Hematopoietic multipotent progenitor cell treated with erythropoietin and hydrocortisone succinate and interleukin-3 and kit ligand, for 4 days (in vitro differentiated cells): ENCODE results near the gene ZNF775.

Experiments used
- DNase-seq: peaks from one replicate; pipeline ENCODE4 v3.0.0-alpha.2; 2015

ZNF775 gene

GRCh38 chr7:150402671-150403321 is 23.7 kb downstream of the ZNF775 start:
- no peak for DNase-seq

- DNase-seq: peak; percentile 18
These were observed 24.4 kb downstream of the ZNF775 start for GRCh38 chr7:150403376-150404171.

DNA sequence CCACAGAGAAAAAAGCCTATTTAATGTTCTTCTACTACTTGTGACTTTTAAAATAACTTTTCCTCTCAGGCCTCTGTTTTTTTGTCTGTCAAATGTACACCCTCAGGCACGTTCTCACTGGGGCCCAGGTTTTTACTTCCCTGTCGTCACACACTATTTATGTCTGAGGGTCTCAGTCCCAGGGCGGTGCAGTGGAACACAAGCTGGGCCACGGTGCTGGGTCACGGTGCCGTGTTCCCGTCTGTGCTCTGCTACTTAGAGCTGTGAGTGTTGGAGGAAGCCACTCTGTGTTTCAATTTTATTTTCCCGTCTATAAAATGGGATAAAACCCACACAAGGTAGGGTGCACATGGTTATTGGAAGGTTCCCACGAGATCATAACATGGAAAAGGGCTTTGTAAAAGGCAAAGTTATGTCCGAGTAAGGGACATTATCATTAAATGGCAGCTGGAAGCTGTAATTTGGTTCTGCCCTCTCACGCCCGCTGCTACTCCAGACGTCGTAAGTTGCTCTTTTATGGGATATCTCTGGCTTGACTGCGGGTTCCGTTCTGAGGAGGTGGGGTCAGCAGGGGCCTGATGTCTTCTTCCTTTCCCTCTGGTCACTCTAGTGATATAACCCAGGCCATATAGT is 25.2 kb downstream of the ZNF775 start:
- peak; percentile 65 for DNase-seq

GRCh38 chr7:150404805-150405583 is 25.9 kb downstream of the ZNF775 start:
- peak; percentile 93 for DNase-seq

- peak; percentile 92 for DNase-seq
These were observed 26.6 kb downstream of the ZNF775 start for GRCh38 chr7:150405584-150406311.

DNA sequence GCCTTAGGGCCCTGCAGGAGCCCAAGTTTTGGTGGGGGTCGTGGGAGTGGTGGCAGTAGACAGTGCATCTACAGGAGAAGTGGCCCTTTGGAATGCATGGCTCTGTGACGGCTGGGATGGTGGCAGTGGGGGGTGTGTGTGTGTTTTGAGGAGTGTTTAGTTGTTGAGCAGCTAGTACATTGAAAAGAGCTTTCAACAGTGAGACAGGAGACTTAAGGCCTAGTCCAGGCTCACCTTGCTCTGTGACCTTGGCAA is 27.1 kb downstream of the ZNF775 start:
- peak; percentile 19 for DNase-seq

DNA sequence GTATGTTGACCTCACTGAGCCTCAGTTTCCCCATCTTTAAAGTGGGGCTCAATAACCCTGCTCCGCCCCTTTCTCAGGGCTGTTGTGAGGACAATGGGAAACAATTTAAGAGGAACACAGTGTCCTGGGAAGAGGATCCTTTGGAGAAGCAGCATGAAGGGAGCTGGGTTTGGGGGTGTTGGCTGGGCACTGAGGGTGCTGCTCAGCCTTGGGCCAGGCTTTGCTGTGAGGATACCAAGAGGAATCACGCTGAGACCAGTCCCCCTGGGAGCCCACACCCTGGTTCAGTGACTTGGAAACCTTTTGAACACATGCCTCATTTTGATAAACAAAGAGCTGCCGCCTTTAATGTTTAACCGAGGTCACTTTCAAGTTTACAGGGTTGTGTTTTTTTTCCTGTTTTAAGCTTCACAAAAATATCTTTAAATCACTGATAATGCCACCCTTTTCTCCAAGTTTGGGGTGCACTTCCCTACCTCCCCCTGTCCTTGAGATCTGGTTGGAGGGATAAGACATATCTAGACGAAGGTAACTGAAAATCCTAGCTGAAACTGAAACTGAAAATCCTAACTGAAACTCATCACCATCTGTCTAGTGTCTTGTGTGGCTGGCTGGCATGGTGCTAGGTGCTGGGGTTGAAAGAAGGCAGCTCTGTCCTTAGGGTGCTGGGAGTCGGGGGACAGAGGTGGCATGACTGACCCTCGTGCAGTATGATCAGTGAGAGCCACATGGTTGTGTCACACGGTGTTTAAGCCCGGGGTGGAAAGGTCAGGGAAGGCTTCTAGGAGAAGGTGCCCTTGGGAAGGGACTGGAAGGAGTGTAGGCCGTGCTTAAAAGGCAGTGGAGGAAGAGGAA is 27.7 kb downstream of the ZNF775 start:
- peak; percentile 71 for DNase-seq

DNA sequence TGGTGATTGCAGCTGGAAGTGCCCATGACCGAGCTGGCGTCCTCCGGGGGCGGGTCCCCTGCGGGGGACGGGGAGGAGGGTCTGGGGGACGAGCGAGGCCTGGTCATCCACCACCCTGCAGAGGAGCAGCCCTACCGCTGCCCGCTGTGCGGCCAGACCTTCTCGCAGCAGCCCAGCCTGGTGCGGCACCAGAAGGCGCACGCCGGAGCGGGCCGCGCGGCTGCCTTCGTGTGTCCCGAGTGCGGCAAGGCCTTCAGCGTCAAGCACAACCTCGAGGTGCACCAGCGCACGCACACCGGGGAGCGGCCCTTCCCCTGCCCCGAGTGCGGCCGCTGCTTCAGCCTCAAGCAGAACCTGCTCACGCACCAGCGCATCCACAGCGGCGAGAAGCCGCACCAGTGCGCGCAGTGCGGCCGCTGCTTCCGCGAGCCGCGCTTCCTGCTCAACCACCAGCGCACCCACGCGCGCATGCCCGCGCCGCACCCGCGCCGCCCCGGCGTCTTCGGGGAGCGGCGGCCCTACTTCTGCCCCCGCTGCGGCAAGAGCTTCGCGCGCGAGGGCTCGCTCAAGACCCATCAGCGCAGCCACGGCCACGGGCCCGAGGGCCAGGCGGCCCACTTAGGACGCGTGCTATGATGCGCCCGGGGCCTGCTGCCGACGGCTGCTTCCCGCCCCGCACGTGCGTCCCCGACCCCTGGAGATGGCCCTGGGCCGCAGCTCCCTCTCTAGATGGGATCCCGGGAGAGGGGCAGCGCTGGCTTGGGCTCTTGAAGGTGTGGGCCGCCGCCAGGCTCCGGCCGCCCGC is 28.7 kb downstream of the ZNF775 start:
- DNase-seq: no peak

GRCh38 chr7:150408393-150409299 is 29.5 kb downstream of the ZNF775 start:
- no peak for DNase-seq

- DNase-seq: no peak
These were observed 30.3 kb downstream of the ZNF775 start for GRCh38 chr7:150409300-150410030.

- DNase-seq: no peak
These were observed 31.0 kb downstream of the ZNF775 start for GRCh38 chr7:150410131-150410530.

GRCh38 chr7:150410680-150411346 is 31.7 kb downstream of the ZNF775 start:
- no peak for DNase-seq

GRCh38 chr7:150411606-150412005 is 32.5 kb downstream of the ZNF775 start:
- no peak for DNase-seq

DNA sequence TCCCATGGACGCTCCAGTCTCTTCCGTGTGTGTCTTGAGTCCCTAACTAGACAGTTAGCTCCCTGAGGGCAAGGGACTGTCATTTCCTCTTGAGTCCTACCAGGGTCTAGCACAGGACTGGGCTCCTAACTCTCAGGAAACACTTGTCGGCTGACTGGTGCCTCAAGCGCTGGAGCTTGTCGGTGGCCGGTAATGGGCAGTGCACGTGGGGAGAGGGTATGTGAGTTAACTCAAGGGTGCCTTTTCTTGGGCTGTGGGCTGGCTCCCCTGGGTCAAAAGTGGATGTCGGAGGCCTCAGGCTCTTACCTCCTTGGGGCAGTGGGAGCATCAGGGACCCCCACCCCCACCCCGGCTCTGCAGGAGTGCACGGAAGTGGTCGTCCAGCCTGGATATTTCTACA is 32.9 kb downstream of the ZNF775 start:
- DNase-seq: no peak

DNA sequence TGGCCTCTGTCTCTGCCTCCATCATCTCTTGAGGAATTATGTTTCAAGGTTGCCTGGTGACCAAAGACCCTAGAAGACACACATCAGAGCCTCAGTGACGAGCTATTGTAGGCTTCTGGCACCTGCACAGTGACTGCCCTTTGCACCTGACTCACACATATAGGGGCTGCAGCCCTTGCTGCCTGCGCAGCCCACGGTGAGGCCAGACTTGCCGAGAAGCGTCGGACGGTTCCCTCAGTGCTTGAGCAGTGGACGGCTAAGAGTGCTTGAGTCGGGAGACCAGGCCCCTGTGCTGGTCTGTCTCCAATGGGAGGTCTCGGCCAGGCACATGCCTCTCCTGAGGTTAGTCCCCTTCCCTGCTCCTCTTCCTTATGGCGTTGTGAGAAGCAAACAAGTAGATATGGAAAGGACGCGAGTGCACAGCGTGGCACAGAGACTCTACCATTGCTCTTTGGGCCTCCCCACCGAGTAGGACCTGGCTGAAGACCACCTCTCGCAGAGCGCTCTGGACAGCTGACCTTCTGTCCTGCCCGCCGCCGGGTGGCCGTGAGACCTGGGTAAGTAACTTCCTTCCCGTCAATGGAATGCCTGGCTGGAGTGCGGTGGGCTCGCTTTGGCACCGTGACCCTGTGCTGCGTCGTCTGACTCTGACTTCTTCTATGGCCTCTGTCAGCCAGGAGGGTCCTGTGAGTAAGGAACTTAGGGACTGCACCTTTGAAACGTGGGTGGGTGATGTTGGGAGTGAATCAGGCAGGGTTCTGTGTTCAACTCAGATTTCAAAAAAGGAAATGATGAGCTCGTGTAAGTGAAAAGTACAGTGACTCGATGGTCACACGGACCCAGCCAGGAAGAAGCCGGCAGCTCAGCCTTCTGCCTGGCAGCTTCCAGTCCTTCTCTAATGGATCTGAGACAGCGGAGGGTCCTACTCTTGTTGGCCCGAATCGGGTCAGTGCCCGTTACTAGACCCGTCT is 33.7 kb downstream of the ZNF775 start:
- DNase-seq: no peak

DNA sequence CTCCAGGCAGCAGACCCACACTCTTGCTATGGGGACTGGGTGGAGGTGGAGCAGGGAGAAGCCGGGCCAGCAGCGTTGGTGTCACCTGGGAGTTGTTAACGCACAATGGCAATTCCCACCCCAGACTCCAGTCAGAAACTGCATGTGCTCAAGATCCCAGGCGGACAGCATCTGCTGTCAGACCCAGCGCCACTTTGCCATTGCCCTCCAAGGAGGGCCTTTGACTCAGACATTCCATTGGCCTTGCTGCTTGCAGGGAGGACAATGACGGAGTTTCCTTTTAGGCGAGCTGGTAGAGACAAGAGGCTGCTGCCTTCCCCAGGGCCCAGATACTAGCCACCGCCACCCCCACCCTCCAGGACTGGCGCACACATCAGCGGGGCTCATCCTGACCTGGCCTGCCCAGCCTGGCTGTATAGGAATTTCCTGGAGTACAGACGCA is 34.5 kb downstream of the ZNF775 start:
- no peak for DNase-seq
